Liver (tissue), 9 donors: ENCODE data around the gene SPECC1. TPM values are rescaled to one million over a fixed set of nuclear protein-coding genes. Genes with fewer than 3 reads are reported as not detected.

ENCODE experiments used
- DNase-seq: peaks from one replicate; pipeline ENCODE4 v3.0.0-alpha.2; 2017; ENCODE audit warnings: low spot score
- H3K27ac ChIP-seq, 2 donors: one replicate each; pipeline ENCODE4 v1.7.0; 2013; ENCODE audit warnings: inconsistent platforms in 2 of 2, low read length in 2 of 2, control low read depth in 1 of 2, low read depth in 1 of 2, mild to moderate bottlenecking in 1 of 2
- H3K27me3 ChIP-seq, 4 donors: one replicate each; pipeline versions ENCODE4 v1.6.1 to v1.7.0; 2013; ENCODE audit warnings: low read length in 3 of 4, inconsistent platforms in 1 of 4, mild to moderate bottlenecking in 1 of 4, moderate library complexity in 1 of 4; ENCODE audit not compliant: control insufficient read depth in 4 of 4, insufficient read depth in 4 of 4
- H3K36me3 ChIP-seq, 4 donors: one replicate each; pipeline versions ENCODE4 v1.6.1 to v1.7.0; 2013; ENCODE audit warnings: low read length in 3 of 4, mild to moderate bottlenecking in 3 of 4, low read depth in 1 of 4, moderate library complexity in 1 of 4; ENCODE audit not compliant: control insufficient read depth in 4 of 4, insufficient read depth in 3 of 4
- H3K4me1 ChIP-seq, 4 donors: one replicate each; pipeline versions ENCODE4 v1.6.1 to v1.7.0; 2013; ENCODE audit warnings: low read length in 3 of 4, mild to moderate bottlenecking in 3 of 4, moderate library complexity in 1 of 4; ENCODE audit not compliant: control insufficient read depth in 4 of 4, insufficient read depth in 4 of 4
- H3K4me3 ChIP-seq, 3 donors: one replicate each; pipeline versions ENCODE4 v1.6.1 to v1.7.0; 2013; ENCODE audit warnings: low read length in 3 of 3, control low read depth in 1 of 3, low read depth in 1 of 3, mild to moderate bottlenecking in 1 of 3
- H3K9ac ChIP-seq, 2 donors: one replicate each; pipeline ENCODE4 v1.7.0; 2013; ENCODE audit warnings: low read length in 2 of 2, mild to moderate bottlenecking in 2 of 2, moderate library complexity in 2 of 2, control low read depth in 1 of 2, low read depth in 1 of 2
- H3K9me3 ChIP-seq, 4 donors: one replicate each; pipeline versions ENCODE4 v1.6.1 to v1.7.0; 2013; ENCODE audit warnings: low read length in 3 of 4; ENCODE audit not compliant: control insufficient read depth in 4 of 4
- CTCF ChIP-seq: fragments of 150-350 bp; IDR thresholded peaks from 2 replicates; pipeline ENCODE4 v1.5.1; 2017; ENCODE audit warnings: improper control_type of control experiment, low read depth, low read length; ENCODE audit not compliant: missing input control
- EGR1 ChIP-seq, 2 donors: IDR thresholded peaks; 2 replicates each; pipeline ENCODE4 v1.6.1; 2016 to 2018; ENCODE audit warnings: antibody characterized with exemption in 2 of 2, low read depth in 2 of 2
- FOXA2 ChIP-seq: IDR thresholded peaks from 2 replicates; pipeline ENCODE4 v1.6.1; 2016; ENCODE audit warnings: antibody characterized with exemption
- HNF4A ChIP-seq, 2 donors: conservative IDR thresholded peaks; 2 replicates each; pipeline ENCODE4 v1.6.1; 2016; ENCODE audit warnings: antibody characterized with exemption in 2 of 2, mild to moderate bottlenecking in 2 of 2
- HNF4G ChIP-seq: IDR thresholded peaks from 2 replicates; pipeline ENCODE4 v1.6.1; 2016; ENCODE audit warnings: antibody characterized with exemption
- JUND ChIP-seq, 2 donors: IDR thresholded peaks; 2 replicates each; pipeline ENCODE4 v1.6.1; 2016; ENCODE audit warnings: antibody characterized with exemption in 2 of 2
- RAD21 ChIP-seq, 2 donors: IDR thresholded peaks; 2 replicates each; pipeline ENCODE4 v1.6.1; 2016; ENCODE audit warnings: antibody characterized with exemption in 2 of 2, mild to moderate bottlenecking in 2 of 2
- RXRA ChIP-seq, 2 donors: IDR thresholded peaks; 2 replicates each; pipeline ENCODE4 v1.6.1; 2017 to 2018; ENCODE audit warnings: antibody characterized with exemption in 2 of 2, mild to moderate bottlenecking in 1 of 2
- TAF1 ChIP-seq: conservative IDR thresholded peaks from 2 replicates; pipeline ENCODE4 v1.6.1; 2016; ENCODE audit warnings: antibody characterized with exemption, mild to moderate bottlenecking
- WGBS: extraction: QIAGEN DNeasy Blood & Tissue Kit; methylation state at CpG from one replicate; pipeline ENCODE4 v1.1.7; 2013; 5-methylcytosine and 5-hydroxymethylcytosine counted together
- polyA plus RNA-seq, 2 donors: library from polyadenylated mRNA; stranded (reverse) in 1 of 2; unstranded in 1 of 2; fragments of 200-250 nt in 1 of 2; fragments of >200 nt in 1 of 2; fragmentation: Nextera tagmentation in 1 of 2; extraction: Ambion mirVana in 1 of 2; gene quantifications; one replicate each; pipeline versions ENCODE4 v1.2.1 to v1.2.3, GENCODE V29; 2013 to 2015
- total RNA-seq, 2 donors: library from RNA; depleted of rRNA; stranded (reverse); fragments of >200 nt; gene quantifications; one replicate each; pipeline ENCODE4 v1.2.3, GENCODE V29; 2014
- TF ChIP-seq, protein P1 (sequence below): IDR thresholded peaks from 2 replicates; pipeline ENCODE4 v1.6.1; 2016; ENCODE audit warnings: antibody characterized with exemption, mild to moderate bottlenecking
- TF ChIP-seq, protein P2 (sequence below): IDR thresholded peaks from 2 replicates; pipeline ENCODE4 v1.6.1; 2016; ENCODE audit warnings: antibody characterized with exemption
- TF ChIP-seq, protein P3 (sequence below): IDR thresholded peaks from 2 replicates; pipeline ENCODE4 v1.6.1; 2016; ENCODE audit warnings: antibody characterized with exemption
- TF ChIP-seq, protein P4 (sequence below): IDR thresholded peaks from 2 replicates; pipeline ENCODE4 v1.6.1; 2016; ENCODE audit warnings: antibody characterized with exemption
- donor health status: healthy.
- donor health status: healthy.
- donor health status: healthy.
- donor health status: healthy.
- donor health status: healthy.

The SPECC1 gene
- total and polyA plus RNA-seq, 4 donors: 0.36 to 70.3 (median 1.8) TPM

DNA sequence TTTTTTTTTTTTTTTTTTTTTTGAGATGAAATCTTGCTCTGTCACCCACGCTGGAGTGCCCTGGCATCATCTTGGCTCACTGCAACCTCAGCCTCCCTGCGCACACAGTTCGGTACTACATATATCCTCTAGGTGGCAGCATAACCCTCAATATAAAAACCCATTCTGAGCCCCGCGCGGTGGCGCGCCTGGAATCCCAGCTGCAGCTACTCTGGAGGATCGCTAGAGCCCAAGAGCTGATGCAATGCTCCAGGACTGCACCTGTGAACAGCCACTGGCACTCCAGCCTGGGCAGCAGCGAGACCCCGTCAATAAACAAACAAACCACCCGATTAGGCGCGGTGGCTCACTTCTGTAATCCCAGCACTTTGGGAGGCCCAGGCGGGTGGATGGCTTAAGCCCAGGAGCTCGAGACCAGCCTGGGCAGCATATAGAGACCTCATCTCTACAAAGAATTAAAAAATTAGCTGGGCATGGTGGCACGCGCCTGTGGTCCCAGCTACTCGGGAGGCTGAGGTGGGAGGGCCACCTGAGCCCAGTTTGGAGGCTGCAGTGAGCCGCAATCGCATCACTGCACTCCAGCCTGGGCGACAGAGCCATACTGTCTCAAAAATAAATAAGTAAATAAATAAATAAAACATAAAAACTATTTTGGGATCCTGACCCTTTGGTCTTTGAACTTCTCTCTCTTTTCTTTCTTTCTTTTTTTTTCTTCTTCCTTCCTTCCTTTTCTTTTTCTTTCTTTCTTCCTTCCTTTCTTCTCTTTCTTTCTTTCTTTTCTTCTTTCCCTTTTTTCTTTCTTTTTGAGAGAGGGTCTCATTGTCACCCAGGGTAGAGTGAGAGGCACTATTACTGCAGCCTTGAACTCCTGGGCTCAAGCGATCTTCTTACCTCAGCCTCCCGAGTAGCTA, 16.1 kb upstream of the SPECC1 start:
- no peaks in the 10 kb centered on the region for H3K9me3 ChIP-seq
- peak; percentile 78 for DNase-seq
- H3K4me3 ChIP-seq: no peak overlapping the region
- no peaks in the 10 kb centered on the region for H3K27me3 ChIP-seq
- no peak overlapping the region for H3K9ac ChIP-seq
- no peaks in the 10 kb centered on the region for H3K36me3 ChIP-seq
- WGBS: 25% methylated on average over 24 of the region's 24 CpGs
- TF ChIP-seq, protein P1, sequence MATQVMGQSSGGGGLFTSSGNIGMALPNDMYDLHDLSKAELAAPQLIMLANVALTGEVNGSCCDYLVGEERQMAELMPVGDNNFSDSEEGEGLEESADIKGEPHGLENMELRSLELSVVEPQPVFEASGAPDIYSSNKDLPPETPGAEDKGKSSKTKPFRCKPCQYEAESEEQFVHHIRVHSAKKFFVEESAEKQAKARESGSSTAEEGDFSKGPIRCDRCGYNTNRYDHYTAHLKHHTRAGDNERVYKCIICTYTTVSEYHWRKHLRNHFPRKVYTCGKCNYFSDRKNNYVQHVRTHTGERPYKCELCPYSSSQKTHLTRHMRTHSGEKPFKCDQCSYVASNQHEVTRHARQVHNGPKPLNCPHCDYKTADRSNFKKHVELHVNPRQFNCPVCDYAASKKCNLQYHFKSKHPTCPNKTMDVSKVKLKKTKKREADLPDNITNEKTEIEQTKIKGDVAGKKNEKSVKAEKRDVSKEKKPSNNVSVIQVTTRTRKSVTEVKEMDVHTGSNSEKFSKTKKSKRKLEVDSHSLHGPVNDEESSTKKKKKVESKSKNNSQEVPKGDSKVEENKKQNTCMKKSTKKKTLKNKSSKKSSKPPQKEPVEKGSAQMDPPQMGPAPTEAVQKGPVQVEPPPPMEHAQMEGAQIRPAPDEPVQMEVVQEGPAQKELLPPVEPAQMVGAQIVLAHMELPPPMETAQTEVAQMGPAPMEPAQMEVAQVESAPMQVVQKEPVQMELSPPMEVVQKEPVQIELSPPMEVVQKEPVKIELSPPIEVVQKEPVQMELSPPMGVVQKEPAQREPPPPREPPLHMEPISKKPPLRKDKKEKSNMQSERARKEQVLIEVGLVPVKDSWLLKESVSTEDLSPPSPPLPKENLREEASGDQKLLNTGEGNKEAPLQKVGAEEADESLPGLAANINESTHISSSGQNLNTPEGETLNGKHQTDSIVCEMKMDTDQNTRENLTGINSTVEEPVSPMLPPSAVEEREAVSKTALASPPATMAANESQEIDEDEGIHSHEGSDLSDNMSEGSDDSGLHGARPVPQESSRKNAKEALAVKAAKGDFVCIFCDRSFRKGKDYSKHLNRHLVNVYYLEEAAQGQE: no peak
- TF ChIP-seq HNF4G (no peak), RXRA (IDR thresholded peaks at IDR 0.05) (peak in 1 of 2 donors; percentile 21), RAD21 (IDR thresholded peaks at IDR 0.05) (peak; percentile 91 to 93), CTCF (peak; percentile 96)
- TF ChIP-seq, protein P2, sequence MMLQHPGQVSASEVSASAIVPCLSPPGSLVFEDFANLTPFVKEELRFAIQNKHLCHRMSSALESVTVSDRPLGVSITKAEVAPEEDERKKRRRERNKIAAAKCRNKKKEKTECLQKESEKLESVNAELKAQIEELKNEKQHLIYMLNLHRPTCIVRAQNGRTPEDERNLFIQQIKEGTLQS: peak; percentile 93
- peaks cover 0 to 4% (median 1%) of the 10 kb centered on the region in 4 donors for H3K4me1 ChIP-seq
- no peak overlapping the region for H3K27ac ChIP-seq

GRCh38 chr17:19996086-19996485, 13.1 kb upstream of the SPECC1 start:
- H3K9me3 ChIP-seq: no peaks in the 10 kb centered on the region

More at GRCh38 chr17:19996086-19996485, 13.1 kb upstream of the SPECC1 start:
- Histone ChIP-seq H3K9ac (no peak overlapping the region), H3K36me3 (no peaks in the 10 kb centered on the region), H3K4me3 (no peak overlapping the region), H3K27me3 (no peaks in the 10 kb centered on the region), H3K4me1 (peaks cover 0 to 4% (median 1%) of the 10 kb centered on the region in 4 donors), H3K27ac (no peak overlapping the region)
- WGBS: 85% methylated on average over 1 of the region's 1 CpG
- DNase-seq: no peak
- TF ChIP-seq, protein P2: no peak
- TF ChIP-seq, protein P1: no peak
- no peak for TF ChIP-seq RXRA (IDR thresholded peaks at IDR 0.05)
- no peak for TF ChIP-seq JUND (IDR thresholded peaks at IDR 0.05)
- no peak for TF ChIP-seq TAF1
- TF ChIP-seq CTCF: no peak
- TF ChIP-seq, protein P3, sequence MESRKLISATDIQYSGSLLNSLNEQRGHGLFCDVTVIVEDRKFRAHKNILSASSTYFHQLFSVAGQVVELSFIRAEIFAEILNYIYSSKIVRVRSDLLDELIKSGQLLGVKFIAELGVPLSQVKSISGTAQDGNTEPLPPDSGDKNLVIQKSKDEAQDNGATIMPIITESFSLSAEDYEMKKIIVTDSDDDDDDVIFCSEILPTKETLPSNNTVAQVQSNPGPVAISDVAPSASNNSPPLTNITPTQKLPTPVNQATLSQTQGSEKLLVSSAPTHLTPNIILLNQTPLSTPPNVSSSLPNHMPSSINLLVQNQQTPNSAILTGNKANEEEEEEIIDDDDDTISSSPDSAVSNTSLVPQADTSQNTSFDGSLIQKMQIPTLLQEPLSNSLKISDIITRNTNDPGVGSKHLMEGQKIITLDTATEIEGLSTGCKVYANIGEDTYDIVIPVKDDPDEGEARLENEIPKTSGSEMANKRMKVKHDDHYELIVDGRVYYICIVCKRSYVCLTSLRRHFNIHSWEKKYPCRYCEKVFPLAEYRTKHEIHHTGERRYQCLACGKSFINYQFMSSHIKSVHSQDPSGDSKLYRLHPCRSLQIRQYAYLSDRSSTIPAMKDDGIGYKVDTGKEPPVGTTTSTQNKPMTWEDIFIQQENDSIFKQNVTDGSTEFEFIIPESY: no peak
- TF ChIP-seq, protein P4, sequence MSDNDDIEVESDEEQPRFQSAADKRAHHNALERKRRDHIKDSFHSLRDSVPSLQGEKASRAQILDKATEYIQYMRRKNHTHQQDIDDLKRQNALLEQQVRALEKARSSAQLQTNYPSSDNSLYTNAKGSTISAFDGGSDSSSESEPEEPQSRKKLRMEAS: no peak
- TF ChIP-seq HNF4A (conservative IDR thresholded peaks at IDR 0.05): no peak
- no peak for TF ChIP-seq EGR1 (IDR thresholded peaks at IDR 0.05; ENCODE audit: low read depth in 2 of 2)
- no peak for TF ChIP-seq FOXA2
- TF ChIP-seq RAD21 (IDR thresholded peaks at IDR 0.05): no peak
- TF ChIP-seq HNF4G: no peak
